ENCODE results near the gene ETS1.

DNA sequence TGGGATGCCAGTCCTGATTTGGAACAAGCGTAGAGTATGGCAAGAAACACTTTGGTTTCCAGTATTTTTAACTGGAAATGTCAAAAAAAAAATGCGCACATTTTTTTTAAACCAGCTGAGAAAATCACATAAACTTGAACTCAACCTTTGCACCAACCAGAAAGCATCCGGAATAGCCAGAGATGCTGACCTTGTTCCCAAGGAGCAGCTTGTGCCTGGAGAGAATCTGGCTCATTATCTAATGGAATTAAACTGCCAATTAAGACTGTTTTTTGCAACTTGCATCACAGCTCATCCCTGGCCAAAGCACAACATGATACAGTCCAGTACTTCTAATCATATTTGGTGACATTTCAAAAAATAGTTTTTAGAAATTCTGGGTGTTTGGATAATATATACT, 8.4 kb upstream of the ETS1 start:
- TF ChIP-seq EZH2phosphoT487 (IDR thresholded peaks at IDR 0.05), result no peak
- TF ChIP-seq, protein P1, sequence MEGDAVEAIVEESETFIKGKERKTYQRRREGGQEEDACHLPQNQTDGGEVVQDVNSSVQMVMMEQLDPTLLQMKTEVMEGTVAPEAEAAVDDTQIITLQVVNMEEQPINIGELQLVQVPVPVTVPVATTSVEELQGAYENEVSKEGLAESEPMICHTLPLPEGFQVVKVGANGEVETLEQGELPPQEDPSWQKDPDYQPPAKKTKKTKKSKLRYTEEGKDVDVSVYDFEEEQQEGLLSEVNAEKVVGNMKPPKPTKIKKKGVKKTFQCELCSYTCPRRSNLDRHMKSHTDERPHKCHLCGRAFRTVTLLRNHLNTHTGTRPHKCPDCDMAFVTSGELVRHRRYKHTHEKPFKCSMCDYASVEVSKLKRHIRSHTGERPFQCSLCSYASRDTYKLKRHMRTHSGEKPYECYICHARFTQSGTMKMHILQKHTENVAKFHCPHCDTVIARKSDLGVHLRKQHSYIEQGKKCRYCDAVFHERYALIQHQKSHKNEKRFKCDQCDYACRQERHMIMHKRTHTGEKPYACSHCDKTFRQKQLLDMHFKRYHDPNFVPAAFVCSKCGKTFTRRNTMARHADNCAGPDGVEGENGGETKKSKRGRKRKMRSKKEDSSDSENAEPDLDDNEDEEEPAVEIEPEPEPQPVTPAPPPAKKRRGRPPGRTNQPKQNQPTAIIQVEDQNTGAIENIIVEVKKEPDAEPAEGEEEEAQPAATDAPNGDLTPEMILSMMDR (IDR thresholded peaks at IDR 0.05), result no peak
